ENCODE results near the gene SMIM34.
"Not testable (repeated sequence)": the region's sequence is repeated elsewhere in the genome, so short reads cannot be mapped to it uniquely, and the experiment has no call there.

Gene SMIM34, protein sequence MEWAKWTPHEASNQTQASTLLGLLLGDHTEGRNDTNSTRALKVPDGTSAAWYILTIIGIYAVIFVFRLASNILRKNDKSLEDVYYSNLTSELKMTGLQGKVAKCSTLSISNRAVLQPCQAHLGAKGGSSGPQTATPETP

DNA sequence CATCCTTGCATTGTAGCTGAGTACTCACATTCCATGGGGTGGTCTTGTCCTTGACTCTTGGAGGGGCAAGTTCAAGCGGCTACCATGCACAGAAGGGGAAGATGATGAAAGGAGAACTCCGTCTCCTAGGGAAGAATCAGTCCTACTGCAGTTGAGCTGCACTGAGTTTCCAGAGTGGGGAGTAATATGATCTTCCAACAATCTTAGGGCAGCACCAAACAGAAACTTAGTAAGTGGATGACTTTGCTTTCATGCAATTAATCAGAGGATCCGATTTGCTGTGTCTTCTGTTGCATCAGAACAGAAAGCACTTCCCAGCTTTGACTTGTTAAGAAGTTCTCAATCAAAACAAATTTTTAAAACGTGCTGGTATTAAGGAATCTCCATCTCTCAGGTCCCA, at the start of gene SMIM34:
SMIM34 (minus strand) TSS at position 147 of the 400 bp plus-strand sequence; CDS start at position 35, 112 bp downstream.
- DNase-seq (ENCODE audit: extremely low read depth in 1 of 2, low read depth in 1 of 2): not testable (repeated sequence)

DNA sequence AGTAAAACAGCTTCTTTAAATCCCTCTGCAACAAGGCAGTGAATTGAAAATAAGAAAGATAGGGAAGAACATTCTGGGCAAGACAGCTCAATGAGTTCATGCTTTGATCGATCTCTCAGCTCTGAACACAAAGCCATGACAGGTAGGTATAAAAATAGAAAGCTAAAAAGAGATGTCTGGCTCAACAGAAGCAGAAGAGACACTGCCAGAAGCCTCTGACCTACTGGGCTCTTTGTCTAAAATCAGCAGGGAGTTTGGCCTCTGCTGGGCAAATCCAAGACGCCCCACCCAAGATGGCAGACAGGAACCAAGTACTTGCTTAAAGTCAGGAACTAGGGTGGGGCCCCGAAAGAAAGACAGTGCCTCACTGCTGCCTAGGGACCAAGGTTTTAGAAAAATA, 43.6 kb upstream of the SMIM34 start:
- DNase-seq (ENCODE audit: extremely low read depth in 1 of 2, low read depth in 1 of 2): not testable (repeated sequence)

DNA sequence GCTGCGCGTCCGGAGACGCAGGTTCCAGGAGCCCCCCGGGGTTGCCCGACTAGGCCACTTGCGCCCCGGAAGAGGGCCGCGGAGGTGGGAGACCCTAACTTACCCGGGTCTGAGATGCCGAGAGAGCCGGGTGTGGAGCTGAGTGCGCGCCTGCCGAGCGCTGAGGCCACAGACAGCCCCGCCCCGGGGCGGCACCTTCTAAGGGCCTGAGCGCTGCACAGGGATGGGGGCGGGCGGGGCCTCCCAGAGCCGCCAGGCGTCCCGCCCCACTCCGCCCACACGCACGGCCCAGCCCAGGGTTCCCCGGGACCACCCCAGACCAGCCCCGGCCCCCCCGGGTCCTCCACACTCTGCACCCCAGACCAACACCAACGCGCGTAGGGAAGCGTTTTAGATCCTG, 35.7 kb upstream of the SMIM34 start:
- not testable (repeated sequence) for DNase-seq (ENCODE audit: extremely low read depth in 1 of 2, low read depth in 1 of 2)

DNA sequence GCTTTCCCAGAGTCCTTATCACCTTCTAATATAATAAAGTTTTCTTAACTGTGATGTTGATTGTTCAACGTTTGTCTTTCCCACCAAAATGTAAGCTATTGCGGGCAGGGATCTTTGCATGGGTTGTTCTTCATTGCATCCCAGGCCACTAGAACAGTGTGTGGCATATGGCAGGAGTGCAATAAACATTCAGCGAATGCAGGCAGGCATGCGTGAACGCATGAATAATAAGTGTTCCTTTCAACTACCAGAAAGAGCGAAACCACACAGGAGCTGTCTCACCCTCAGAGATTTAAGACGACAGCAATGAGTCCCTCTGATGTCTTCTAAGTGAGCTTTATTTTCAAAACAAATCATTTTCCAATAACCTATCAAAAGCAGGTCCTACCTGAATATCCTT, 34.5 kb upstream of the SMIM34 start:
- DNase-seq (ENCODE audit: extremely low read depth in 1 of 2, low read depth in 1 of 2): not testable (repeated sequence)

DNA sequence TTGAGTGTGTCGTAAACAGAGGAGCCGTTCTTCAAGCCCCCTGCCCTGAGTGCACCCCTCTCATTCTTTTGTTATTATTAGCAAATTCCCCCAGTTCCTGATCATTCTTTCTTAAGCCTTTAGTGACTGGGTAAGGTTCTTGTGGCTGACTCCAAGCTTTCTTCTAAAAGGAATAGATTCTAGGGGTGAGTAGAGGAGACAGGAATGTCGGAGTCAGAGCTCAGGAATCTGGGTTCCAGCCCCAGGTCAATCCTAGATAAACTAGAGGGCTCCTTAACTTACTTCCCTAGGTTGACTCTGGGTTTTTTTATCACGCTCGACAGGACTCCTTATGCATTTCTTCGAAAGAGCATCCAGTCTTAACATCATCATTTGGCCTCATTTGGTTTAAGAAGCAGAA, 32.4 kb upstream of the SMIM34 start:
- DNase-seq (ENCODE audit: extremely low read depth in 1 of 2, low read depth in 1 of 2): not testable (repeated sequence)

DNA sequence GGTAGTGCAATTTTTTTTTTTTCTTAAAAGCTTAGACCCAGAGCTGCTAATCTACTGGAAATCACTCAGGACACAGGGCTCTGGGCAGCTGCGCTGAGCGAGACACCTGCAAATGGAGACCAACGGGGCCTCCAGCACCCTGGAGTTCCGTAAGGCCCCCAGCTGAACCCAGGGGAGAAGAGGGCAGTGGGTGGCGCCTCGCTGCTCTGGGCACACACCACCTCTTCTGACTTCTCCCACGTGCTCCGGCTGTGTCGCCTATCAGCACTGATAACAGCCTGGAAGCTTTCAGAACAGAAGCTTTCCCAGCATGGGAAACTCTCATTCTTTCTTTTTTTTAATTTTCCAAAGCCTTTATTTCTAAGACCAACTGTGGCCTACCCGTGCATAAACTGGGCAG, 31.9 kb upstream of the SMIM34 start:
- DNase-seq (ENCODE audit: extremely low read depth in 1 of 2, low read depth in 1 of 2): not testable (repeated sequence)

DNA sequence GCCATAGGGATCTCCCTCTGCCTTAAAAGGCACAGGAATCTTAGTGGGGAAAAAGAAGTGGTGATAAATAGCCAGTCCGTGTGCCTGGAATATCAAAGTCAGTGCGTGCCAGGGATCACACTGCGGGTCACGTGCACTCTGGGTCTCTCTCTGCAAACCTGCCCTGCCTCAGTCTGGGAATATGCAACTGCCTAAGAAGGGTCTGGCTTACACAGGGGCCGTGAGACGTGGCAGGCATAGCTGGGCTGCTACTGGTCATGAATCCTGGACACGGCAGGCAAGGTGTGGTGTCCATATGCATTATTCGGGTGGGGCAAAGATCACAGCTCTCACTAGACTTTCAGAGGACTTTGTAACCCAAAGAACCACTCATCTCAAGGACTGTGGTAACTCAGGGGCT, 23.3 kb upstream of the SMIM34 start:
- not testable (repeated sequence) for DNase-seq (ENCODE audit: extremely low read depth in 1 of 2, low read depth in 1 of 2)

DNA sequence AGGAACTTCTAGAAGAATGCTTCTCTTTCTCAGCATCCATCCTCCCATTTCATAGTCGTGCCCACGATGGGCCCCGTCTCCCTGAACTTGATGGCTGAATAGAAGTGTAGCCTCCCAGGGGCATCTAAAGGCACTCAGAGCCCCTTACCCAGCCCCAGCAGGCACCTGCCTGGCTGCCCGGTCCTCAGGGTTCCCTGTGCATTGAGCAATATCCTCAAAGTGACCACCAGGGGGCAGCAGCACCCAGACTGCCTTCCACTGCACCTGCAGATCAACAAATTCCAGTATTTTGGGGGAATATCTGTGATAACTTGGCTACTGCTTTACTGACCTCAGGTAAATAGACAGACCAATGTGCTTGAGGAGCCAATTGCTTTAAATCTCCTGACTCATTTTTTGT, 19.7 kb upstream of the SMIM34 start:
- not testable (repeated sequence) for DNase-seq (ENCODE audit: extremely low read depth in 1 of 2, low read depth in 1 of 2)

DNA sequence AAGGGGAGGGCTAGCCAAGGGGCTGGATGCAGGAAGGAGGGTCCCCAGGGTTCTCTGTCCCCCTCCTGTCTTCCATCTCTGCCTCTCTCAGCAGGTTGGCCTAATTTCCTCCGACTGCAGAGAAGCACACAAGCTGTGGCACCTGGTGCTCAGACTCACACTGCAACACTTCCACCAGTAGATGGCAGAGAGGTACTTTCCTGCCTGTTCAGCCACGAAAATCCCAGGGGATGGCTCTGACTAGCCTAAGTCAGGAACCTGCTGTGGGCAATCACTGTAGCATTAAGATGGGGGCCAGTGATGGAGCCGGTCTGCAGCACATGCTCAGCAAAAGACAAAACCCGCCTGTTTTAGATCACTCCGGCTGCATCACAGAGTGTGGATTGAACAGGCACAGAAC, 6.0 kb upstream of the SMIM34 start:
- not testable (repeated sequence) for DNase-seq (ENCODE audit: extremely low read depth in 1 of 2, low read depth in 1 of 2)

DNA sequence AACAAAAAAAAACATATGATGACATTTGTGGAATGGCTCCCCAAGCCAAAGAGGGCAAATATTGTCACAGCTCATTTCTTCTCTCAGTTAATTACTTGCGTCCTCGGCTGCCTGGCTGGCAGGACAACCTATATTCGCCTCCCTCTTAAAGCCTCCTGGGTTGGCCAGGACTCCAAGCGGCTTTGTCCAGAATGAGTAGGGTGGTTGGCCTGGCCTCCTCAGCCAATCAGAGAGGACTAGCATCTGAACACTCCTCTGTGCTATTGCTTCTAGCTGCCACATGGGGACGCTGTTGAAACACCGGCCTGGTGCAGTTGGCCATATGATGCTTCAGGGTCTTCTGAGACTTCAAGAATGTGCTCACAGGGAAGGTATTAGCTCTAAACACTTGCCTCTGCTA, 4.7 kb upstream of the SMIM34 start:
- DNase-seq (ENCODE audit: extremely low read depth in 1 of 2, low read depth in 1 of 2): not testable (repeated sequence)

DNA sequence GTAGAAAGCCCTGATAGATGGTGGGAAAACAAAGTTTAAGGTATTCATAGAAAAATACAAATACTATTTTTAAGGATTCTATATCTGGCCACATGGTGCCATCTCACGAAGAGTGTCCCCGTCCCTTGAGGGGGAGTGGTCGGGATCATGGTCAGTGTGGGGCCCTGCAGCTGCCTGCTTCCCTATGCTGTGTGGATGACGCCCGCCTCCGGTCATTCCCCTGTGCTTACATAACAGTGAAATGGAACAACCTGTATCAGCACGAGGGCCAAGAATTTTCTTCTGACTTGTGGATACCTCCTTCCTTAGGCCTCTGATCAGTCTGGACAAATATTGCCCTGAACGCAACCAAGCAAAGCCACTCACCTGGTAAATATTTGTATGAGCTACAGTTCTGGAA, 3.6 kb upstream of the SMIM34 start:
- not testable (repeated sequence) for DNase-seq (ENCODE audit: extremely low read depth in 1 of 2, low read depth in 1 of 2)

DNA sequence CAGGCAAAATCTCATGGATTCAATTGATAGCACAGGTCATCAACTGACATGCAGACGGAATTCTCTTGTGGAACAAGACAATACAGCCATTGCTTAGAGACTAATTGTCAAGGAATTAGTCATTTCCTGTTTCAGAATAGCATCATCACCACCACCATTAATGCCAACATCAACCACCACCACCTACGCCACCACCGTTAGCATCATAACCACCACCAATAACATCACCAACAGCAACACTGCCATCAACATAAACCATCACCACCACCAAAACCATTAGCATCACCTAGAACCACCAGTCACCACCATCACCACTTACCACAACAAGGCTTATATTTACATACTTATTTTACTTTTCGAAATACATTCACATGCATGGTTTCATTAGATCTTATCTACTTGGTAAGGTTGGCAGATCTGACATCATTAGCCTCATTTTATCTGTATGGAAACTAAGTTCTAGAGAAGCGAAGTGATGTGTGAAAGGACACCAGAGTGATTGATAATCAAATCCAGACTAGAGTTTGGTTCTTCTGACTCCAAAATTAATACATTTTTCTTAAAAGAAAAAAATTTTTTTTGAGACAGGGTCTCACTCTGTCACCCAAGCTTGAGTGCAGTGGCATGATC, 6.2 kb downstream of the SMIM34 start:
- not testable (repeated sequence) for DNase-seq (ENCODE audit: extremely low read depth in 1 of 2, low read depth in 1 of 2)

DNA sequence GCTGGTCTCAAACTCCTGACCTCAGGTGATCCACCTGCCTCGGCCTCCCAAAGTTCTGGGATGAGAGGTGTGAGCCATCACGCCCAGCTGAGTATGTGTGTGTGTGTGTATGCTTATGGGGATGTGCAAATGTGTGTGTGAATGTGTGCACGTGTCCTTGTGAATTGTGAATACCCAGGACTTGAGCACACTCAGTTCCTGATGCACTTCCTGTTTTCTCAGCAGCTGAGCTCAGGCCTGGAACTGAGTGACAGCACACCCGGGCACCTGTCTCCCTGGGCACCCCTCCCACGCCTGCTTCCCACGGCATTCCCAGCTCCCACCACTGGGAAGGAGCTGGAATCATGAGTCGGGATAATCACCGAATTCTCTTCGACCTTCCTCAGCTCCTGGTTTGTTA, 16.5 kb downstream of the SMIM34 start:
- DNase-seq (ENCODE audit: extremely low read depth in 1 of 2, low read depth in 1 of 2): not testable (repeated sequence)

DNA sequence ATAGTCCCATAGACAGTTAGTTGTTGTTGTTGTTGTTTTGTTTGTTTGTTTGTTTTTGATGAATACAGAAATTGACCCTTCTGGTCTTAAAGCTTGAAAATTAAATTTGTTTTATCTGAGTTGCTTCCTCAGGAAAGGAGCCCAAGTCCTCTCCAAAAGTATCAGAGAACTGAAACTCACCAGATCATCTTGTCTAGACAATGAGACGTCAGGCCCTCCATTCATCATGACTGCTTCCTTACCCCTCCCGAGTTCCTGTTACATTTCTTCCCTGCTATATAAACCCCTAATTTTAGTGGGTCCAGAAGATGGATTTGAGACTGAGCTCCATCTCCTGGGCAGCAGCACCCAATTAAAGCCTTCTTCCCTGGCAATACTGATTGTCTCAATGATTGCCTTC, 17.1 kb downstream of the SMIM34 start:
- DNase-seq (ENCODE audit: extremely low read depth in 1 of 2, low read depth in 1 of 2): not testable (repeated sequence)

DNA sequence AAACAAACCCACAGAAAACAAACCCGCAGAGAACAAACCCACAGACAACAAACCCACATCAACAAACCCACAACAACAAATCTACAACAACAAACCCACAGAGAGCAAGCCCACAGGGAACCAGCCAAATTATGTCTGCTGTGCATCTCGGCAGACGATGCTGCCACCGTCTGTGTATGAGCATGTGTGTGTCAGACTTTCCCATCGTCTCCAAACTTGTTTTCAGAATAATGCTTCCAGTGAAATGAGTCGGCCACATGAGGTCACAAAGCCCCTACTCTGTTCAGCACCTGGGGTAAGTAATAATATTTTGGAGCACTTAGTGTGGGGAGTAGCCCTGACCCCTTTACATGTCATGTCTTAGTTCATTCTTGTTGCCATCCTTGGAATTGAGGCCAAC, 17.6 kb downstream of the SMIM34 start:
- not testable (repeated sequence) for DNase-seq (ENCODE audit: extremely low read depth in 1 of 2, low read depth in 1 of 2)

DNA sequence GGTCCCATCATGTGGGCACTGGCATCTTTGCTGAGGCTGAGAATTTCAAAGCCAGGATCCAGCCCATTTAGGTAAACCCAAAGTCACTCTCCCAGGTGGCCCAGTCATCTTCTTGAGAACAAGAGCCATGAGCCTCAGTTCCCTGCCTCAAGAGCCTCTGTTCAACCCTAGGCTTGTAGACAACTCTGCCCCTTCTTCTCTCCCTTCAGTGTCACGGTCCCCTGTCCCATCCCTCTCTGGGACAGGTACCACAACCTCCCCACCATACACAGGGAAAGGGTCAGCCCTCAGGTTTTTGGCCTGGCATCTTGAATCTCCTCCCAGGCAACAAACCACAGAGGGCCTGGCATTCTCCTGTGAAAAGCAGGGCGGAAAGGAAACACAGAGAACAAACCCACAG, 18.1 kb downstream of the SMIM34 start:
- not testable (repeated sequence) for DNase-seq (ENCODE audit: extremely low read depth in 1 of 2, low read depth in 1 of 2)

DNA sequence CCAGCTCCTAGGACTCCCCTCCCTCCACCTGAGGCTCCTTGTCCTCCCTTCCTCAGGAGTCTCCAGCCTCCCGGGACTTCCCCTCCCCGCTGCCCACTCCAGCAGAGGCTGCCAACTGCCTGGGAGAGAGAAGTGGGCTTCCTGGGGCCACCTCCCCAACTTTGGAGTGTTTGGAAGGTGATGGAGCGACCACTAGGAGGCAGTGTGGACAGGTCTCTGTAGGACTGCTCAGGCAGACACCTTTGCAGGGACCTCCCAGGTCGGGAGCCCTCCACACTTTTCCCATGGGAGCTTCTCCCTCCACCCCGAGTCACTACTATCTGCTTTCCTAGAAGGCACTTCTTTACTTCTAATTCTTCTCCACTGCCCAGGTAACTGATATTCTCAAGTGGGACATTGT, 19.0 kb downstream of the SMIM34 start:
- not testable (repeated sequence) for DNase-seq (ENCODE audit: extremely low read depth in 1 of 2, low read depth in 1 of 2)

DNA sequence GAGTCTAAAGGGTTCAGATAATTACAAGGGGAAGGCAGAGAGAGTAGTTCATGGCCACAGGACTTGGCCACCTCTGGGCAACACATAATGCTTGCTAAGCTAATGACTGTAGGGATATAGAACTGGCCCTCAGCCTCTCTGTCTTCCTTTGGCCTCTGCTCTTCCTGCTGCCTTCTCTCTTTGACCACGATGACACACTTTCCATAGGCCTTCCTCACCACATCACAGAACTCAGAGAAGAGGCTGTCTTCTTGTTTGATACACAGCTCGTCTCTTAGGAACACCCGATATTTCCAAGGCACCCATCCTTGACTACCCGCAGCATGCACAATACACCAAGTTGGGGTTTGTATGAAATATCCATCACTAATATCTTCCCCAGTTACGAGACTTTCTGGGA, 23.2 kb downstream of the SMIM34 start:
- not testable (repeated sequence) for DNase-seq (ENCODE audit: extremely low read depth in 1 of 2, low read depth in 1 of 2)

DNA sequence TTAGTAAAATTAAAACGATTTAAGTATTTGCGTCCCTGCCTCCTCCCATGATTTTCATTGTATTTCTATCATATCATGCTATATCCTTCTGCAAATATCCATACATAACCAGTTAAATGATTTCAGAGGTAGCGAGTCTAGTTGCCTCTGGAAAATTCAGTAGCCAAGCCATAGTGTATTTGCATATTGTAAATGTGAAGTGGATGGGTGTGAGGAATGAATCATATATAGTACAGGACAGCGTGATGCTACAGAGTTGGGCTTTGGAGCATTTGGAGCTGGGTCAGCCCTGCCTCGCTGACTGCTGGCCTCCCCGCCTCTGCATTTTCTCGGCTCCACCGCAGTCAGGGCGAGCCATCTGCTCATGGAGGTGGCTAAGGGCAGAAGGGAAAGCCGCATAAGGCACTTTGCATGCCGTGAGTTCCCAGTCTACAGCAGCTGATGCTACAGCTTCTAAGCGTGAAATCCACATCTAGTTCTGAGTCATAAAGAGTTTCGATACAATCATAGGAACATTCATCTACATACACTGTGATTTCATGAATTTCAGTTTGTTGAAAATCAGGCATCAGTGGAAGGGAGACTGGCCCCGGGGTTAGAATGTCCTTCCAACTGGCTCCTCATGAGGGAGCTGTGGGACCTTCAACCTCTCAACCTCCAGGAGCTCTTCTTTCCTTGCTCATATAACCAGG, 39.9 kb downstream of the SMIM34 start:
- not testable (repeated sequence) for DNase-seq (ENCODE audit: extremely low read depth in 1 of 2, low read depth in 1 of 2)

DNA sequence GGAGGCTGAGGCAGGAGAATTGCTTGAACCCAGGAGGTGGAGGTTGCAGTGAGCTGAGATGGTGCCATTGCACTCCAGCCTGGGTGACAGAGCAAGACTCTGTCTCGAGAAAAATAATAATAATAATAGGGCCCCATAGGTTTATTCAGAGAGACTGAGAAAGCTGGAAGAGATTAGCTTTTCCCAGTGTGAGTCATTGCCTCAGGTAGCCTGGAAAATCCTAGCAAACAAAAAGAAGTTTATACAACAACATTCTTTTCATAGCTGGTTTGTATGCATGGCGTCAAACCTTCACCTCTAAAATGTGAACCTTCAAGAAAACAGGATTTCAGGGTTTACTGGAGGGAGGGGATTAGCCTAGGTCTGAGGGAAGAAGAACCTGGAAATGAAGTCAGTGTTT, 40.6 kb downstream of the SMIM34 start:
- not testable (repeated sequence) for DNase-seq (ENCODE audit: extremely low read depth in 1 of 2, low read depth in 1 of 2)

DNA sequence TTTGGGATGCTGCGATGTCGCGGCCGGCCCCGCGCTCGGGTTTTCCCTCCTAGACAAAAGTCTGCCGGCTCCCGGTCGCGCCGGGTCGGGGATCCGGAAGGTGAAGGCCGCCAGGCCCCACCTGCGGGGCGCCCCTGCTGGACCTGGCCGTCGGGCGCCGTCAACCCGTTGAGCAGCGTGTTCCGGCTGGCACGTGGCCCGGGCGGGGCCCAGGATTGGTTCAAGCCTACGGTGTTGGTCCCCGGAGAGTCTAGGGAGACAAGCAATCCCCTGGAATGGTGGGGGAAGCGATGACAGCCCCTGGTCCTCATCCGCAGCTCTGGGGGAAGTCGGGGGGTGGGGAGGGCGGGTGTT, 48.2 kb downstream of the SMIM34 start:
- not testable (repeated sequence) for DNase-seq (ENCODE audit: extremely low read depth in 1 of 2, low read depth in 1 of 2)

DNA sequence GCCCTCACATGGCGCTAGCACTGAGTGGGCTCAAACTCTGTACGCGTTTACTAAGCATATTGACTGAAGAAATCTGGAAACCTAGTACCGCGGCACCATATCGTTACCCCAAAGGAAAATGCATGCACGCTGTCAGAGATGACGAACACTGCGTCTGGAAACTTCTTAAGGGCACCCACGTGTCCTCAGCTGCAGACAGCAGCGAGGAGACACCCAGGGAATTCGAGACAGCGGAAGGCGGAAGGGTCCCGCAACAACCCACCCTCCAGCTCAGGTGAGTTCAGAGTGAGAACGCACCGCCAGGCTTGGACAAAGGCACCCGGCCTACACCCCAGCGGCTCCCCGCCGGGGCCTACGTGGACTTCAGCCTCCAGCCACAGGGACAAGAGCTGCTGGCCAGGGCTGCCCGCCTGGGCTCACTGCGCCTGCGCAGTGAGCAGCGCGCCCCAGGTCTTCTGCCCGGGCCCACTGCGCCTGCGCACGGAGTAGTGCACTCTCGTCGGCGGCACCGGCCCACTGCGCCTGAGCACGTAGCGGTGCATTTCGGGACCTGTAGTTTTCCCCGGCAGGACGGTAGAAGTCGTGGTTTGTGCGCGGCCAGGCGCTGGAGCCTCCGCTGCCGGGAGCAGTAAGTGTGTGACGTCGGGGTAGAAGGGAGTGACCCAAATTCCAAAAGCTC, 48.7 kb downstream of the SMIM34 start, which contains the start of gene SMIM11:
SMIM11 (plus strand) TSS at position 568 of the 679 bp plus-strand sequence. CDS start 3,998 bp downstream, outside the sequence.
- DNase-seq (ENCODE audit: extremely low read depth in 1 of 2, low read depth in 1 of 2): not testable (repeated sequence)

All from activated CD8-positive, alpha-beta memory T cell treated with anti-CD3 and anti-CD28 coated beads for 1 hour (primary cell).